ENCODE data around the gene NUDT3.

Gene NUDT3

GRCh38 chr6:34396518-34396917, 4.0 kb upstream of the NUDT3 start:
- no peak for DNase-seq
- Histone ChIP-seq H3K36me3 (peaks cover 4% of the 10 kb centered on the region; the same call in 1 of the 2 replicates), H3K4me3 (ENCODE audit: low read depth, low read length) (no peak overlapping the region), H3K9me3 (no peaks in the 10 kb centered on the region), H3K4me1 (0 out of 2 replicates have a peak, but pooled peaks cover 3% of the 10 kb centered on the region), H3K27me3 (no peaks in the 10 kb centered on the region)
- no peak for TF ChIP-seq CTCF (IDR thresholded peaks at IDR 0.05; ENCODE audit: low read depth, low read length)

GRCh38 chr6:34393966-34394305, 1.5 kb upstream of the NUDT3 start:
- no peaks in the 10 kb centered on the region for H3K9me3 ChIP-seq
- H3K36me3 ChIP-seq = peaks cover 4% of the 10 kb centered on the region; the same call in 1 of the 2 replicates
- 0 out of 2 replicates have a peak, but pooled peaks cover 3% of the 10 kb centered on the region for H3K4me1 ChIP-seq
- TF ChIP-seq CTCF (IDR thresholded peaks at IDR 0.05; ENCODE audit: low read depth, low read length) = no peak
- no peak for DNase-seq
- no peak overlapping the region for H3K4me3 ChIP-seq (ENCODE audit: low read depth, low read length)
- no peaks in the 10 kb centered on the region for H3K27me3 ChIP-seq

GRCh38 chr6:34393191-34393965, 909 bp upstream of the NUDT3 start:
- Histone ChIP-seq H3K4me1 (0 out of 2 replicates have a peak, but pooled peaks cover 3% of the 10 kb centered on the region), H3K9me3 (no peaks in the 10 kb centered on the region), H3K36me3 (peaks cover 4% of the 10 kb centered on the region; the same call in 1 of the 2 replicates), H3K4me3 (ENCODE audit: low read depth, low read length) (peak overlapping the region; percentile 89), H3K27me3 (no peaks in the 10 kb centered on the region)
- TF ChIP-seq CTCF (IDR thresholded peaks at IDR 0.05; ENCODE audit: low read depth, low read length) = no peak
- no peak for DNase-seq

- no peaks in the 10 kb centered on the region for H3K9me3 ChIP-seq
- no peak for TF ChIP-seq CTCF (IDR thresholded peaks at IDR 0.05; ENCODE audit: low read depth, low read length)
- H3K27me3 ChIP-seq = no peaks in the 10 kb centered on the region
- peak overlapping the region; percentile 94 for H3K4me3 ChIP-seq (ENCODE audit: low read depth, low read length)
- peaks cover 4% of the 10 kb centered on the region; the same call in 1 of the 2 replicates for H3K36me3 ChIP-seq
- DNase-seq = peak; percentile 62
- 0 out of 2 replicates have a peak, but pooled peaks cover 3% of the 10 kb centered on the region for H3K4me1 ChIP-seq
Measured at GRCh38 chr6:34391786-34392496, 528 bp downstream of the NUDT3 start.

GRCh38 chr6:34391473-34391785, 1.0 kb downstream of the NUDT3 start:
- no peaks in the 10 kb centered on the region for H3K27me3 ChIP-seq
- H3K36me3 ChIP-seq = peaks cover 4% of the 10 kb centered on the region; the same call in 1 of the 2 replicates
- peak overlapping the region; percentile 94 for H3K4me3 ChIP-seq (ENCODE audit: low read depth, low read length)
- no peak for DNase-seq
- H3K4me1 ChIP-seq = 0 out of 2 replicates have a peak, but pooled peaks cover 3% of the 10 kb centered on the region
- no peak for TF ChIP-seq CTCF (IDR thresholded peaks at IDR 0.05; ENCODE audit: low read depth, low read length)
- no peaks in the 10 kb centered on the region for H3K9me3 ChIP-seq

Measured in BE2C (cell line).